Endothelial cell of umbilical vein (primary cell): ENCODE results near the gene KREMEN1. TPM values are rescaled to one million over a fixed set of nuclear protein-coding genes. Genes with fewer than 3 reads are reported as not detected.

Source experiments
- BruUV-seq: library from RNA; stranded (reverse); fragments of 400-500 nt; replicated peaks from 2 replicates; lab custom pipeline; 2021; lab: Mats Ljungman, UMichigan
- CTCF ChIA-PET: fragments of 300-600, 350-600 bp; sonication (Branson Sonifier 250); formaldehyde crosslinking; loops from one replicate; lab custom pipeline; 2021; ENCODE audit warnings: antibody characterized with exemption, inconsistent platforms; lab: Charles Lee
- POLR2A ChIA-PET: fragments of 300-600, 350-600 bp; sonication (Branson Sonifier 250); formaldehyde crosslinking; loops from one replicate; lab custom pipeline; 2021; ENCODE audit warnings: antibody characterized with exemption, inconsistent platforms; lab: Charles Lee
- DNase-seq: peaks from one replicate; pipeline ENCODE4 v3.0.0-alpha.2; 2011; ENCODE audit warnings: low read depth, low spot score
- FAIRE-seq: peaks from 2 replicates; lab custom pipeline; 2011; peaks lifted over from hg19 to GRCh38; lab: Jason Lieb, UNC
- H2AFZ ChIP-seq: 2 replicates; pipeline ENCODE4 v1.6.0; 2012; ENCODE audit warnings: low read depth, low read length, control low read depth, inconsistent platforms
- H3K27ac ChIP-seq: 2 replicates; pipeline ENCODE4 v1.5.1; 2011; ENCODE audit warnings: low read depth, mild to moderate bottlenecking, control low read depth, low read length, moderate library complexity; ENCODE audit not compliant: insufficient read depth
- H3K27me3 ChIP-seq, 2 experiments: 2 replicates each; pipeline versions ENCODE4 v1.6.0 to v1.6.1; 2011; ENCODE audit warnings: low read length in 2 of 2, mixed read lengths in 1 of 2; ENCODE audit not compliant: control insufficient read depth in 2 of 2, insufficient read depth in 2 of 2
- H3K36me3 ChIP-seq, 2 experiments: 2 replicates in 1 of 2; 3 replicates in 1 of 2; pipeline ENCODE4 v1.5.1; 2011; ENCODE audit warnings: low read length in 2 of 2, mild to moderate bottlenecking in 1 of 2, moderate library complexity in 1 of 2; ENCODE audit not compliant: control insufficient read depth in 2 of 2, insufficient read depth in 2 of 2; ENCODE audit errors: extremely low read depth in 1 of 2
- H3K4me1 ChIP-seq: 3 replicates; pipeline ENCODE4 v1.5.1; 2011; ENCODE audit warnings: mild to moderate bottlenecking, low read length; ENCODE audit not compliant: control insufficient read depth, insufficient read depth; ENCODE audit errors: extremely low read depth
- H3K4me2 ChIP-seq: 2 replicates; pipeline ENCODE4 v1.6.1; 2011; ENCODE audit warnings: low read length, control low read depth, mixed read lengths; ENCODE audit not compliant: insufficient read depth
- H3K4me3 ChIP-seq, 3 experiments: fragments of 200-600 bp in 1 of 3; sonication (generic), shearing (Covaris generic) in 1 of 3; replicated peaks in 1 of 3; 2 replicates each; pipeline ENCODE4 v1.5.1; 2011 to 2016; ENCODE audit warnings: control low read depth in 3 of 3, low read length in 3 of 3, mild to moderate bottlenecking in 2 of 3, inconsistent platforms in 1 of 3, low read depth in 1 of 3, moderate library complexity in 1 of 3; ENCODE audit not compliant: insufficient read depth in 1 of 3
- H3K79me2 ChIP-seq: 2 replicates; pipeline ENCODE4 v1.6.0; 2012; ENCODE audit warnings: low read length, inconsistent platforms; ENCODE audit not compliant: control insufficient read depth, insufficient read depth
- H3K9ac ChIP-seq: replicated peaks from 2 replicates; pipeline ENCODE3; 2011; ENCODE audit warnings: low read length, control low read depth; ENCODE audit not compliant: insufficient read depth; ENCODE audit errors: extremely low read depth
- H3K9me1 ChIP-seq: replicated peaks from 3 replicates; pipeline ENCODE4 v1.6.0; 2011; ENCODE audit warnings: mild to moderate bottlenecking, low read length; ENCODE audit not compliant: control insufficient read depth, insufficient read depth; ENCODE audit errors: extremely low read depth
- H3K9me3 ChIP-seq: replicated peaks from 2 replicates; pipeline ENCODE4 v1.5.1; 2012; ENCODE audit warnings: low read length, inconsistent platforms; ENCODE audit not compliant: control insufficient read depth, insufficient read depth
- H4K20me1 ChIP-seq: replicated peaks from 2 replicates; pipeline ENCODE3; 2011; ENCODE audit warnings: mild to moderate bottlenecking, low read length; ENCODE audit not compliant: control insufficient read depth, insufficient read depth; ENCODE audit errors: extremely low read depth
- FOS ChIP-seq: IDR thresholded peaks from 2 replicates; pipeline ENCODE4 v1.6.1; 2011; ENCODE audit warnings: mild to moderate bottlenecking, low read length, moderate library complexity, borderline replicate concordance; ENCODE audit not compliant: insufficient read depth
- POLR2AphosphoS5 ChIP-seq: IDR thresholded peaks from 2 replicates; pipeline ENCODE4 v1.6.1; 2012; ENCODE audit warnings: low read depth, mild to moderate bottlenecking, control low read depth, low read length, moderate library complexity; ENCODE audit not compliant: insufficient read depth
- dilution Hi-C: fragments of 300-500 bp; cut with MboI; formaldehyde crosslinking; loops from one replicate; pipeline ENCODE4 v1.15.0; 2019; ENCODE audit warnings: low sequenced_read_pairs; ENCODE audit not compliant: extremely low pct_ligation_motif_present
- intact Hi-C: fragments of 100-400 bp; cut with micrococcal nuclease; formaldehyde crosslinking; loops from one replicate; pipeline ENCODE4 v1.10.0; 2022
- polyA plus RNA-seq, 4 experiments: library from polyadenylated mRNA; depleted of rRNA in 3 of 4; stranded (reverse) in 3 of 4; unstranded in 1 of 4; fragments of >200 nt; gene quantifications; 2 replicates each; pipeline versions ENCODE4 v1.2.1 to v1.2.3, GENCODE V29; 2011 to 2012; ENCODE audit warnings: missing spikeins in 1 of 4
- total RNA-seq: library from RNA; stranded (reverse); gene quantifications from 2 replicates; pipeline ENCODE4 v1.2.3, GENCODE V29; 2021
- TF ChIP-seq, protein P1 (sequence below): IDR thresholded peaks from 2 replicates; pipeline ENCODE4 v1.6.1; 2011; ENCODE audit not compliant: insufficient read depth, insufficient read length

The KREMEN1 gene
- total and polyA plus RNA-seq, 2 donors (not counting 3 experiments of a cell fraction or from before 2014, with no cell fraction given), result 0.58 to 1.1 TPM

DNA sequence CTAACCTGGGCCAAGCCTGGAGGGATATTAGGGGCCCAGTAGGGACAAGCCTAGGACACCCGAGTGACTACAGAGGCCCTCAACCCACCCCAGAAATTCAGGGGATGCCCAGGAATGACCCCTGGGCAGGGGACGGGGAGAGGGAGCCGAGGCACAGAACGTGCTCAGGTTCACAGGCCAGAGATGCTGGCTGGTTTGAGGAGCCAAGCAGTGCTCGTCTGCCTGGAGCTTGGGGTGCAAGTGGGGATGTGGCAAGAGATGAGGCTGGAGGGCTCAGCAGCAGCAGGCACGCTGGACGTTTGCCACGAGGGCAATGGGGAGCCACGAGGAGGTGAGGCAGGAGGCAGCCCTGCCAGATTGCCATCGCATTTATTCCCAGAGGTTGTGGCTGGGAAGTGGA is 98.9 kb downstream of the KREMEN1 start:
- BruUV-seq, result no TSS peak
- DNase-seq, result no peak
- H3K4me2 ChIP-seq, result no peak overlapping the region
- no peak overlapping the region for H2AFZ ChIP-seq
- TF ChIP-seq POLR2AphosphoS5 (no peak), FOS (no peak)
- TF ChIP-seq, protein P1, sequence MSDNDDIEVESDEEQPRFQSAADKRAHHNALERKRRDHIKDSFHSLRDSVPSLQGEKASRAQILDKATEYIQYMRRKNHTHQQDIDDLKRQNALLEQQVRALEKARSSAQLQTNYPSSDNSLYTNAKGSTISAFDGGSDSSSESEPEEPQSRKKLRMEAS, result no peak
- H3K27me3 ChIP-seq, result peaks cover 0 to 9% of the 10 kb centered on the region in 2 experiments
- FAIRE-seq, result no peak
- ChIA-PET POLR2A (no interaction called here), CTCF (no interaction called here)
- no peaks in the 10 kb centered on the region for H3K9me1 ChIP-seq
- no peaks in the 10 kb centered on the region for H3K9me3 ChIP-seq
- H3K36me3 ChIP-seq, result no peaks in the 10 kb centered on the region
- H3K27ac ChIP-seq, result no peak overlapping the region
- no peaks in the 10 kb centered on the region for H3K4me1 ChIP-seq
- no peaks in the 10 kb centered on the region for H3K79me2 ChIP-seq
- H4K20me1 ChIP-seq, result no peaks in the 10 kb centered on the region
- intact Hi-C loops, result no loop called here
- H3K4me3 ChIP-seq, result no peak overlapping the region
- no peak overlapping the region for H3K9ac ChIP-seq
- dilution Hi-C loops, result no loop called here

DNA sequence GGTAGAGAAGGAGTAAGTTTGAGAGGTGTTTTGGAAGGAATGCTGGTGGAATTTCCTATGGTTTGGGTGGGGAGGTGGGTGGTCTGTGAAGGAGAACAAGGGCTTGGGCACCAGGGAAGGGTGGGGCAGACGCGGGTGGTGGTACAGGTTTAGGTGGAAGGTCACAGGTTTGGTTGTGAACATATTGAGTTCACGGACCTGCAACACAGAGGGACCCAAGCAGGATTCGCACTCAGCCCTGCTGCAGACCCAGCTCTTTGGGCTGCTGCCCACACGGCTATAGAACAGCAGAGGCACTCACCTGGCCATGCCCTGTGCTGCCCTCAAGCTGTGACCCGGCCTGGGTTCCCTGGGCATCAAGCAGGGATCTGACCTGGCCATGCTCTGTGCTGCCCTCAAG is 99.4 kb downstream of the KREMEN1 start:
- CTCF ChIA-PET, result no interaction called here
- no peak for FAIRE-seq

More for the DNA sequence above, 99.4 kb downstream of the KREMEN1 start:
- H3K36me3 ChIP-seq, result no peaks in the 10 kb centered on the region
- no peak overlapping the region for H2AFZ ChIP-seq
- POLR2A ChIA-PET, result no interaction called here
- no TSS peak for BruUV-seq
- H3K4me3 ChIP-seq, result no peak overlapping the region
- H3K27me3 ChIP-seq, result peaks cover 0 to 9% of the 10 kb centered on the region in 2 experiments
- no peaks in the 10 kb centered on the region for H3K4me1 ChIP-seq
- TF ChIP-seq FOS, result no peak
- no peak for DNase-seq
- H3K9me3 ChIP-seq, result no peaks in the 10 kb centered on the region
- dilution Hi-C loops (no loop called here), intact Hi-C loops (no loop called here)
- no peaks in the 10 kb centered on the region for H3K79me2 ChIP-seq
- no peaks in the 10 kb centered on the region for H3K9me1 ChIP-seq
- H3K9ac ChIP-seq, result no peak overlapping the region
- H4K20me1 ChIP-seq, result no peaks in the 10 kb centered on the region
- H3K27ac ChIP-seq, result no peak overlapping the region
- no peak overlapping the region for H3K4me2 ChIP-seq
